22Rv1 (cell line): ENCODE results near the gene PLK5.

ENCODE experiments used
- ZFX ChIP-seq: fragments of 450-650 bp; IDR thresholded peaks from 2 replicates; pipeline ENCODE4 v1.6.1; 2017; ENCODE audit warnings: antibody characterized with exemption, borderline replicate concordance
- TF ChIP-seq, protein P1 (sequence below): fragments of 450-650 bp; IDR thresholded peaks from 2 replicates; pipeline ENCODE4 v1.5.1; 2017; ENCODE audit warnings: mild to moderate bottlenecking

DNA sequence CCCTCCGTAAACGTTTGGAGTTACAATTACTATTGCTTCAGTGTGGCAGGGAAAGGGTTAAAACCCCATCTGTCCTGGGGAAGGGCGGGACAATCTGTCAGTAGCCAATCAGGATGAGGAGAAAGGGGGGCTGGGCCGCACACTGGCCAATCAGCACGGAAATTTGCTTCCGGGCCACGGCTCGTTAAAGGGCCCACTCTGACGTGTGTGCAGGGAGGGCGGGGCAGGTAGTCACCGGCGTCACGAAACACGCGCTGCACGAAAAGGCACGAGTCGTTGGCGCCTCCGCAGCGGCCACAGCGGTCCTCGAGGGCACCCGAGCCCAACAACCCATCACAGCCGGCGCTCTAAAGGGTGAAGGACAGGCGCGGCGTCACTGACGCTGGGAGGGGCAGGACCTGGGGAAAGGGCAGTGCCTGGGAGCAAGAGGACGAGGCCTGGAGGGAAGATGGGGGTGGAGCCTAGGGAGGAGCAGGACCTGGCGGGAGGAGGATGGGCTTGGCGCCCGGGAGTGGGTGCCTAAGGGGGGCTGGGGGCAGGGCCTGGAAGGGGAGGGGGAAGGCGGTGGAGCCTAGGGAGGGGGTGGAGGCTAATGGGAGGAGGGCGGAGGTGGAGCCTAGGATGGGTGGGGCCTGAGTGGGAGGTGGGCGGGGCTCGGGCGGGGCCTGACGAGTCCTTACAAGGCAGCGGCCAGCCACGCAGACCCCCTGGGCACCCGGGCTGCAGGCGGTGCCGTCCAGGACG lies 15.9 kb upstream of the PLK5 start:
- TF ChIP-seq, protein P1, sequence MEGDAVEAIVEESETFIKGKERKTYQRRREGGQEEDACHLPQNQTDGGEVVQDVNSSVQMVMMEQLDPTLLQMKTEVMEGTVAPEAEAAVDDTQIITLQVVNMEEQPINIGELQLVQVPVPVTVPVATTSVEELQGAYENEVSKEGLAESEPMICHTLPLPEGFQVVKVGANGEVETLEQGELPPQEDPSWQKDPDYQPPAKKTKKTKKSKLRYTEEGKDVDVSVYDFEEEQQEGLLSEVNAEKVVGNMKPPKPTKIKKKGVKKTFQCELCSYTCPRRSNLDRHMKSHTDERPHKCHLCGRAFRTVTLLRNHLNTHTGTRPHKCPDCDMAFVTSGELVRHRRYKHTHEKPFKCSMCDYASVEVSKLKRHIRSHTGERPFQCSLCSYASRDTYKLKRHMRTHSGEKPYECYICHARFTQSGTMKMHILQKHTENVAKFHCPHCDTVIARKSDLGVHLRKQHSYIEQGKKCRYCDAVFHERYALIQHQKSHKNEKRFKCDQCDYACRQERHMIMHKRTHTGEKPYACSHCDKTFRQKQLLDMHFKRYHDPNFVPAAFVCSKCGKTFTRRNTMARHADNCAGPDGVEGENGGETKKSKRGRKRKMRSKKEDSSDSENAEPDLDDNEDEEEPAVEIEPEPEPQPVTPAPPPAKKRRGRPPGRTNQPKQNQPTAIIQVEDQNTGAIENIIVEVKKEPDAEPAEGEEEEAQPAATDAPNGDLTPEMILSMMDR: no peak
- no peak for TF ChIP-seq ZFX
